ENCODE data around the gene CUL5. TPM values are rescaled to one million over a fixed set of nuclear protein-coding genes. Genes with fewer than 3 reads are reported as not detected.
A peak's percentile ranks its signal among the peaks of the same experiment; 100 is the strongest.
"Not testable (repeated sequence)": the region's sequence is repeated elsewhere in the genome, so short reads cannot be mapped to it uniquely, and the experiment has no call there.

CUL5 gene
- total and polyA plus RNA-seq, 12 donors = 4.2 to 114 (median 40.7) TPM

GRCh38 chr11:108131993-108132392, 123.3 kb downstream of the CUL5 start:
- intact Hi-C loops (cut with DNase I) = no loop called here
- H3K36me3 ChIP-seq (replicated peaks in 1 of 2) = peaks cover 0 to 13% of the 10 kb centered on the region in 2 donors
- H3K9me3 ChIP-seq (replicated peaks in 1 of 3) = no peaks in the 10 kb centered on the region
- TF ChIP-seq, protein P1, sequence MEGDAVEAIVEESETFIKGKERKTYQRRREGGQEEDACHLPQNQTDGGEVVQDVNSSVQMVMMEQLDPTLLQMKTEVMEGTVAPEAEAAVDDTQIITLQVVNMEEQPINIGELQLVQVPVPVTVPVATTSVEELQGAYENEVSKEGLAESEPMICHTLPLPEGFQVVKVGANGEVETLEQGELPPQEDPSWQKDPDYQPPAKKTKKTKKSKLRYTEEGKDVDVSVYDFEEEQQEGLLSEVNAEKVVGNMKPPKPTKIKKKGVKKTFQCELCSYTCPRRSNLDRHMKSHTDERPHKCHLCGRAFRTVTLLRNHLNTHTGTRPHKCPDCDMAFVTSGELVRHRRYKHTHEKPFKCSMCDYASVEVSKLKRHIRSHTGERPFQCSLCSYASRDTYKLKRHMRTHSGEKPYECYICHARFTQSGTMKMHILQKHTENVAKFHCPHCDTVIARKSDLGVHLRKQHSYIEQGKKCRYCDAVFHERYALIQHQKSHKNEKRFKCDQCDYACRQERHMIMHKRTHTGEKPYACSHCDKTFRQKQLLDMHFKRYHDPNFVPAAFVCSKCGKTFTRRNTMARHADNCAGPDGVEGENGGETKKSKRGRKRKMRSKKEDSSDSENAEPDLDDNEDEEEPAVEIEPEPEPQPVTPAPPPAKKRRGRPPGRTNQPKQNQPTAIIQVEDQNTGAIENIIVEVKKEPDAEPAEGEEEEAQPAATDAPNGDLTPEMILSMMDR (IDR thresholded peaks at IDR 0.05) = no peak
- TF ChIP-seq POLR2A (IDR thresholded peaks at IDR 0.05) = no peak
- WGBS, 4 donors = 90 to 100% (median 95%) methylated on average over 1 of the region's 1 CpG
- peaks cover 0 to 12% of the 10 kb centered on the region in 2 donors for H3K4me1 ChIP-seq (replicated peaks in 1 of 2)
- no peak overlapping the region for H3K27ac ChIP-seq
- no peaks in the 10 kb centered on the region for H3K27me3 ChIP-seq
- H3K4me3 ChIP-seq = no peak overlapping the region
- DNase-seq = no peak

DNA sequence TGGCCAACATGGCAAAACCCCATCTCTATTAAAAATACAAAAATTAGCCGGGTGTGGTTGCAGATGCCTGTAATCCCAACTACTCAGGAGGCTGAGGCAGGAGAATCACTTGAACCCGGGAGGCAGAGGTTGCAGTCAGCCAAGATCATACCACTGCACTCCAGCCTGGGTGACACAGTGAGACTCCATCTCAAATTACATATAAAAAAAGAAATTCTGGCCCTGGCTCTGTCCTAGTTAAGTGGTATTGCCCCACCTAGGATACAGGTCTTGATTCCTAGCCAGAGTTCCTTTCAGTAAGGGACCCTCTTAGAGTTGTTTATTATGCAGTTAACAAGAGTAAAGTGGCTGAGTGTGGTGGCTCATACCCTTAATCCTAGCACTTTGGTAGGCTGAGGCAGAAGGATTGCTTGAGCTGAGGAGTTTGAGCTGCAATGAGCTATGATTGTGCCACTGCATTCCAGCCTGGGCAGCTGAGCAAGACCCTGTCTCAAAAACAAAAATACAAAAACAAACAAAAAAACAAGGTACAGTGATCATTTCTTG, 124.4 kb downstream of the CUL5 start:
- H3K4me1 ChIP-seq (replicated peaks in 1 of 2) = peaks cover 0 to 12% of the 10 kb centered on the region in 2 donors
- DNase-seq; intact Hi-C loops (cut with DNase I); H3K36me3 ChIP-seq (replicated peaks in 1 of 2); H3K9me3 ChIP-seq (replicated peaks in 1 of 3); H3K27ac ChIP-seq; H3K27me3 ChIP-seq; H3K4me3 ChIP-seq: not testable (repeated sequence)
- 97 to 100% (median 97%) methylated on average over 2 of the region's 2 CpGs; no CpG with 5 or more reads in 1 of the 4 donors for WGBS, 4 donors

GRCh38 chr11:108135845-108136544, 127.3 kb downstream of the CUL5 start:
- intact Hi-C loops (cut with DNase I) = no loop called here
- DNase-seq = no peak
- H3K36me3 ChIP-seq (replicated peaks in 1 of 2) = peaks cover 0 to 31% of the 10 kb centered on the region in 2 donors
- no peaks in the 10 kb centered on the region for H3K27me3 ChIP-seq
- WGBS, 4 donors = 67 to 83% (median 76%) methylated on average over 2 of the region's 2 CpGs
- H3K27ac ChIP-seq = no peak overlapping the region
- peaks cover 0 to 12% of the 10 kb centered on the region in 2 donors for H3K4me1 ChIP-seq (replicated peaks in 1 of 2)
- H3K9me3 ChIP-seq (replicated peaks in 1 of 3) = no peaks in the 10 kb centered on the region
- H3K4me3 ChIP-seq = no peak overlapping the region
- no peak for TF ChIP-seq POLR2A (IDR thresholded peaks at IDR 0.05)
- TF ChIP-seq, protein P1 (IDR thresholded peaks at IDR 0.05) = peak in 3 of 6 experiments; percentile 8 to 22 (median 11)

GRCh38 chr11:108137212-108137611, 128.5 kb downstream of the CUL5 start:
- Histone ChIP-seq H3K36me3 (replicated peaks in 1 of 2) (peaks cover 0 to 39% of the 10 kb centered on the region in 2 donors), H3K27me3 (no peaks in the 10 kb centered on the region), H3K9me3 (replicated peaks in 1 of 3) (no peaks in the 10 kb centered on the region), H3K27ac (no peak overlapping the region), H3K4me1 (replicated peaks in 1 of 2) (peaks cover 0 to 12% of the 10 kb centered on the region in 2 donors), H3K4me3 (no peak overlapping the region)
- intact Hi-C loops (cut with DNase I) = no loop called here
- no peak for TF ChIP-seq POLR2A (IDR thresholded peaks at IDR 0.05)
- 89 to 100% (median 96%) methylated on average over 1 of the region's 1 CpG for WGBS, 4 donors
- DNase-seq = no peak

GRCh38 chr11:108142304-108142703, 133.6 kb downstream of the CUL5 start:
- no peak for TF ChIP-seq POLR2A (IDR thresholded peaks at IDR 0.05)
- no peaks in the 10 kb centered on the region for H3K9me3 ChIP-seq (replicated peaks in 1 of 3)
- 86 to 97% (median 97%) methylated on average over 7 of the region's 7 CpGs for WGBS, 4 donors
- no peak for DNase-seq
- H3K4me3 ChIP-seq = no peak overlapping the region
- H3K27me3 ChIP-seq = no peaks in the 10 kb centered on the region
- no peaks in the 10 kb centered on the region for H3K4me1 ChIP-seq (replicated peaks in 1 of 2)
- intact Hi-C loops (cut with DNase I) = no loop called here
- peaks cover 0 to 83% of the 10 kb centered on the region in 2 donors for H3K36me3 ChIP-seq (replicated peaks in 1 of 2)
- no peak overlapping the region for H3K27ac ChIP-seq
